Measurements from ENCODE around the gene MAML3. TPM values are rescaled to one million over a fixed set of nuclear protein-coding genes. Genes with fewer than 3 reads are reported as not detected.

The MAML3 gene
- total and polyA plus RNA-seq, 10 donors: 0.63 to 18.4 (median 12.7) TPM

DNA sequence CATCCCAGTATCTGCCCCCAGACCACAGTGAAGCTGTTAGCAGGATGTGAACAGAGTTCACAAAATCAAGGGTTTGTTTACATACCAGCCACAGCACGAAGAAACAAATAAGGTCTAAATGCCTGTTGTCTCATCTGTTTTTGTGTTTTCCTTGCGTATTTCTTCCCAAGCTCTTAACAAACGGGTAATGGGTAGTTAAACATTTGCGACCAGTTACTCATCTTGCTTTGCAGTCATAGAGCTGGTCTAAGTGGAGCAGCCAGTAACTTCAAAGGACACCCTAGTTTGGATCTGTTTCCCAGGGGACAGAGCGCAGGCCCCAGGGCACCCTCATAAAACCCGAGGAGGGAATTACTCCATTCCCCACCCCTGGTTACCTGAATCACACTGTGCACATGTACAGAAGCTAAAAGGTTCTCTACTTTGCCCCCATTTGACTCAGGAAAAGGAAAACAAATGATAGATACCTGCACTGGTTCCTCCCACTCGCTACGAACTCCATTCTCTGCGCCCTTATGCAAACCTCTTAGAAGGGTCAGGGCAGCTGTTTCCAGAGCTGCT is 68.8 kb downstream of the MAML3 start:
- Histone ChIP-seq H3K4me3 (no peak overlapping the region), H3K4me1 (peaks cover 0 to 25% (median 11%) of the 10 kb centered on the region in 6 donors), H3K27ac (no peak overlapping the region), H3K36me3 (no peaks in the 10 kb centered on the region), H3K9me3 (no peaks in the 10 kb centered on the region), H3K27me3 (replicated peaks in 1 of 7) (no peaks in the 10 kb centered on the region)
- DNase-seq: no peak
- TF ChIP-seq POLR2AphosphoS5 (IDR thresholded peaks at IDR 0.05) (no peak), POLR2A (IDR thresholded peaks at IDR 0.05) (no peak)
- TF ChIP-seq, protein P1, sequence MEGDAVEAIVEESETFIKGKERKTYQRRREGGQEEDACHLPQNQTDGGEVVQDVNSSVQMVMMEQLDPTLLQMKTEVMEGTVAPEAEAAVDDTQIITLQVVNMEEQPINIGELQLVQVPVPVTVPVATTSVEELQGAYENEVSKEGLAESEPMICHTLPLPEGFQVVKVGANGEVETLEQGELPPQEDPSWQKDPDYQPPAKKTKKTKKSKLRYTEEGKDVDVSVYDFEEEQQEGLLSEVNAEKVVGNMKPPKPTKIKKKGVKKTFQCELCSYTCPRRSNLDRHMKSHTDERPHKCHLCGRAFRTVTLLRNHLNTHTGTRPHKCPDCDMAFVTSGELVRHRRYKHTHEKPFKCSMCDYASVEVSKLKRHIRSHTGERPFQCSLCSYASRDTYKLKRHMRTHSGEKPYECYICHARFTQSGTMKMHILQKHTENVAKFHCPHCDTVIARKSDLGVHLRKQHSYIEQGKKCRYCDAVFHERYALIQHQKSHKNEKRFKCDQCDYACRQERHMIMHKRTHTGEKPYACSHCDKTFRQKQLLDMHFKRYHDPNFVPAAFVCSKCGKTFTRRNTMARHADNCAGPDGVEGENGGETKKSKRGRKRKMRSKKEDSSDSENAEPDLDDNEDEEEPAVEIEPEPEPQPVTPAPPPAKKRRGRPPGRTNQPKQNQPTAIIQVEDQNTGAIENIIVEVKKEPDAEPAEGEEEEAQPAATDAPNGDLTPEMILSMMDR (IDR thresholded peaks at IDR 0.05 in 8 of 11, conservative IDR thresholded peaks at IDR 0.05 in 3 of 11): no peak
- intact Hi-C loops (cut with DNase I; ENCODE audit: low total_unique reads): no loop called here
- WGBS, 5 donors: 79 to 90% (median 86%) methylated on average over 9 of the region's 9 CpGs

DNA sequence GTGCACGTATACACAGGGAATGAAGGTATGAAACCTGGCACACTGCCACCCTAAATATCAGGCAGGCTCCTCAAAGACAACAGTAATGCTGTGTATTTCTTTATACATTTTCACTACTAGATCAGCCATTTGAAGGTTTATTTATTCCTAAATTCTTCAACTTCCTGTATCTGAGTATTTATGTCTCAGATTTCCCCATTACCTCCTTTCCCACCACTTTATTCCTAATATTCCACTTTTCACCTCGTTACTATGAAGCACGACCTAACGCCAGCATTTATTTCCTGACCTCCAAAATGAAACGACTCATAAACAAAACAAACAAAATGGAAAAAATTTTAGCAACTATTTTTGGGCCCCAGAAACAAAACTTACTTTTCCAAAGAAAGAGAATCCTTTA is 69.6 kb downstream of the MAML3 start:
- Histone ChIP-seq H3K36me3 (no peaks in the 10 kb centered on the region), H3K27me3 (replicated peaks in 1 of 7) (no peaks in the 10 kb centered on the region), H3K4me3 (no peak overlapping the region), H3K4me1 (peaks cover 0 to 26% (median 14%) of the 10 kb centered on the region in 6 donors), H3K9me3 (no peaks in the 10 kb centered on the region), H3K27ac (no peak overlapping the region)
- no peak for TF ChIP-seq POLR2AphosphoS5 (IDR thresholded peaks at IDR 0.05)
- WGBS, 5 donors: 57 to 78% (median 69%) methylated on average over 5 of the region's 5 CpGs
- intact Hi-C loops (cut with DNase I; ENCODE audit: low total_unique reads): no loop called here
- DNase-seq: no peak

DNA sequence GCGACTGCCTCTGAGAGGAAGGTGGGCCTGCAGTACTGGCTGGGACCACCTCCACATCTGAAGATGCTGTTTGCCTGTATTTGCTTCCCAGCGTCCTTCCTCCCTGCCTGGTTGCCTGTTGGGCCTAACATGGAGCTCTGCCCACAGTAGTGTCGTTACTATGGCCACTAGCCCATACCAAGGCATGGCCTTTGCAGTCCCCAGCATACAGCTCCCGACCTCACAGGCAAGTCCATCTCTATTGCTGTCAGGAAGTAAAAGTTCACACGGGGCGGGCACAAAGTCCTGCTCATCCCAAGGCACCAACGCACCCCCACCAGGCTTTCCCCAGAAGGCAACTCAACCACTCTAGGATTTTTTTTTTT is 71.6 kb downstream of the MAML3 start:
- Histone ChIP-seq H3K9me3 (no peaks in the 10 kb centered on the region), H3K36me3 (no peaks in the 10 kb centered on the region), H3K4me3 (no peak overlapping the region), H3K27ac (peak overlapping the region in 5 of 8 donors; percentile 3 to 41 (median 24)), H3K4me1 (peaks cover 0 to 25% (median 10%) of the 10 kb centered on the region in 6 donors), H3K27me3 (replicated peaks in 1 of 7) (no peaks in the 10 kb centered on the region)
- 81 to 86% (median 83%) methylated on average over 7 of the region's 7 CpGs for WGBS, 5 donors
- TF ChIP-seq POLR2A (IDR thresholded peaks at IDR 0.05): no peak
- TF ChIP-seq, protein P1 (IDR thresholded peaks at IDR 0.05 in 8 of 11, conservative IDR thresholded peaks at IDR 0.05 in 3 of 11): no peak
- no peak for TF ChIP-seq POLR2AphosphoS5 (IDR thresholded peaks at IDR 0.05)
- intact Hi-C loops (cut with DNase I; ENCODE audit: low total_unique reads): no loop called here
- no peak for DNase-seq

DNA sequence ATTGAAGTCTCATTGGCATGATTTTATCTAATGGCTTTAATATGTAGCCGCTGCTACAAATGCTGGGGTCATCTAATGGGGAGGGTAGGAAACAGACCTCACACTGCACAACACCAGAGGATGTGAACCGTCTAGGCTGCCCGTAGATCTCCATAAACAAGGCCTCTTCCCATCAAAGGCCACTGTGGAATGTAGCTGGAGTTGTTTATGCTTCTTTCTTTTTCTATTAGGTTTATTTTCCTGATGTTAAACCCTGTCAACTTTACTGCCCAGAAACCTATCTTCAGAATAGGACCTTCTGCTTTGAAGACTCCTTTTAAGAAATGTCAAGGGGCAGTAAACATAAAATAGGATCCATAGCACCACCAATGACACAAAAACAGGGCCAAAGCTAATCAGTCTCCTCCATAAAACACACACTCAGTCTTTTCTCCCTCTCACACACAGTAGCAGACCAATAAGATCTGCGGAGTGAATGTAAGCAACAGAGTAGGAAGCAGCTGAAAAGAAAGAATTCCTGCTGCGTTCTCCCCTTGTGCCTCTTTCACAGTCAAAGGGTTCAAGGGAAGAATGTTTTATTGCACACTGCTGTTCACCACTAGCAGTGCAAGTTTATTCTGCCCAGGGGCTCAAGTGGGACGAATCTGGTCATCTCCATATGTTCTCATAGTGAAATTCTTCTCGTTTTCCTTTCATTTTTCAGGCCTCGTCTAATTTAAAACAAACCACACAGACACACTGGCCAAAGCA is 72.2 kb downstream of the MAML3 start:
- H3K4me3 ChIP-seq: no peak overlapping the region
- DNase-seq: no peak
- WGBS, 5 donors: 65 to 77% (median 74%) methylated on average over 8 of the region's 8 CpGs

More for the DNA sequence above, 72.2 kb downstream of the MAML3 start:
- H3K4me1 ChIP-seq: peaks cover 0 to 25% (median 10%) of the 10 kb centered on the region in 6 donors
- intact Hi-C loops (cut with DNase I; ENCODE audit: low total_unique reads): no loop called here
- H3K27me3 ChIP-seq (replicated peaks in 1 of 7): no peaks in the 10 kb centered on the region
- no peaks in the 10 kb centered on the region for H3K9me3 ChIP-seq
- H3K27ac ChIP-seq: peak overlapping the region in 5 of 8 donors; percentile 3 to 41 (median 24)
- TF ChIP-seq POLR2A (IDR thresholded peaks at IDR 0.05) (no peak), POLR2AphosphoS5 (IDR thresholded peaks at IDR 0.05) (no peak)
- TF ChIP-seq, protein P1 (IDR thresholded peaks at IDR 0.05 in 8 of 11, conservative IDR thresholded peaks at IDR 0.05 in 3 of 11): no peak
- H3K36me3 ChIP-seq: no peaks in the 10 kb centered on the region

All from spleen (tissue), 11 donors.